ENCODE results near the gene SIN3A.
"Not testable (repeated sequence)": the region's sequence is repeated elsewhere in the genome, so short reads cannot be mapped to it uniquely, and the experiment has no call there.

- TF ChIP-seq, protein P1, sequence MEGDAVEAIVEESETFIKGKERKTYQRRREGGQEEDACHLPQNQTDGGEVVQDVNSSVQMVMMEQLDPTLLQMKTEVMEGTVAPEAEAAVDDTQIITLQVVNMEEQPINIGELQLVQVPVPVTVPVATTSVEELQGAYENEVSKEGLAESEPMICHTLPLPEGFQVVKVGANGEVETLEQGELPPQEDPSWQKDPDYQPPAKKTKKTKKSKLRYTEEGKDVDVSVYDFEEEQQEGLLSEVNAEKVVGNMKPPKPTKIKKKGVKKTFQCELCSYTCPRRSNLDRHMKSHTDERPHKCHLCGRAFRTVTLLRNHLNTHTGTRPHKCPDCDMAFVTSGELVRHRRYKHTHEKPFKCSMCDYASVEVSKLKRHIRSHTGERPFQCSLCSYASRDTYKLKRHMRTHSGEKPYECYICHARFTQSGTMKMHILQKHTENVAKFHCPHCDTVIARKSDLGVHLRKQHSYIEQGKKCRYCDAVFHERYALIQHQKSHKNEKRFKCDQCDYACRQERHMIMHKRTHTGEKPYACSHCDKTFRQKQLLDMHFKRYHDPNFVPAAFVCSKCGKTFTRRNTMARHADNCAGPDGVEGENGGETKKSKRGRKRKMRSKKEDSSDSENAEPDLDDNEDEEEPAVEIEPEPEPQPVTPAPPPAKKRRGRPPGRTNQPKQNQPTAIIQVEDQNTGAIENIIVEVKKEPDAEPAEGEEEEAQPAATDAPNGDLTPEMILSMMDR (IDR thresholded peaks at IDR 0.05): not testable (repeated sequence)
- not testable (repeated sequence) for TF ChIP-seq POLR2A (IDR thresholded peaks at IDR 0.05)
Observed at GRCh38 chr15:75448171-75448570, 3.3 kb downstream of the SIN3A start.

Measured in prostate gland (tissue), 2 donors.